NCI-H226 (cell line): ENCODE data around the gene PLS1.

Source experiments
- DNase-seq: peaks from one replicate; pipeline ENCODE4 v3.0.0-alpha.2; 2015

Gene PLS1

DNA sequence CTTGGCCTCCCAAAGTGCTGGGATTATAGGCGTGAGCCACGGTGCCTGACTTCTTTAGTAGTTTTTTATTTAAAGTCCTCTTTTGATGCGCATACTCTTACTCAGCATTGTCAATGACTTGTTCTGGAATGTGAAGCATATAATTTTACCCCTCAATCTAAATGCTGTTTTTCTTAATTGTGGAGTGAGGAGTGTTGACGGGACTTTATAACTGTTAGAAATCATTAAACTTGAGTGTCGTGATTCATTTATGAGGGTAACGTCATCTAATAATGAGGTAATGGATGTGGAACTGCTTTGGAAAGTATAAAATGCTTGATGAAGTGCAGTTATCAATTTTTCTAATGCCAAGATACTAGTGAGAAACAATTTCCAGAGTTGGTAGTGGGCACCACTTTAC, 48.3 kb downstream of the PLS1 start:
- no peak for DNase-seq

DNA sequence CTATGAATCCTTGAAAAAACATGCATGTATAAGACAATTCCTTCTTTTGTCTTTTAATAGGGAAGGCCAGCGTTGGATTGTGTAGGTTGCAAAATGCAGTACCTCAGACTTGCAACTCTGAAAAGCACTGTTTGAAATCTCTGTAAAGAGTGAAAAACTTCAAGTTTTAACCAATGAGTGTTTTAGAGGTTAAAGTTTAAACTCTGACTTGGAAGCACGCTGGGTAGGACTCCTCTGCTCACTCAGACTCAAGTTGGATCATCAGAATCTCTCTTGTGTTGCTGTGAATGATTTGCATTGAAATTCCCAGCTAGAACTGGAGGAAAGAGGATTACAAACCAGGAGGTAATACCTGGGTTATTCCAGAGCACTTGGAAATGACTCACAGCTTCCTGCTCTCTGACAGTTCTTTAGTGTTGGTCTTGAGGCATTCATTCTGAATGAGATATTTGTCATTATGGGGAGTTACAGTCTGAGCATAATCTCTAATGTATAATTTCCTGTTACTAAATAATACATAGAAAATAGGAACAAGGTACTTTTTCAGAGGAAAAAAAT, 49.1 kb downstream of the PLS1 start:
- peak; percentile 89 for DNase-seq

DNA sequence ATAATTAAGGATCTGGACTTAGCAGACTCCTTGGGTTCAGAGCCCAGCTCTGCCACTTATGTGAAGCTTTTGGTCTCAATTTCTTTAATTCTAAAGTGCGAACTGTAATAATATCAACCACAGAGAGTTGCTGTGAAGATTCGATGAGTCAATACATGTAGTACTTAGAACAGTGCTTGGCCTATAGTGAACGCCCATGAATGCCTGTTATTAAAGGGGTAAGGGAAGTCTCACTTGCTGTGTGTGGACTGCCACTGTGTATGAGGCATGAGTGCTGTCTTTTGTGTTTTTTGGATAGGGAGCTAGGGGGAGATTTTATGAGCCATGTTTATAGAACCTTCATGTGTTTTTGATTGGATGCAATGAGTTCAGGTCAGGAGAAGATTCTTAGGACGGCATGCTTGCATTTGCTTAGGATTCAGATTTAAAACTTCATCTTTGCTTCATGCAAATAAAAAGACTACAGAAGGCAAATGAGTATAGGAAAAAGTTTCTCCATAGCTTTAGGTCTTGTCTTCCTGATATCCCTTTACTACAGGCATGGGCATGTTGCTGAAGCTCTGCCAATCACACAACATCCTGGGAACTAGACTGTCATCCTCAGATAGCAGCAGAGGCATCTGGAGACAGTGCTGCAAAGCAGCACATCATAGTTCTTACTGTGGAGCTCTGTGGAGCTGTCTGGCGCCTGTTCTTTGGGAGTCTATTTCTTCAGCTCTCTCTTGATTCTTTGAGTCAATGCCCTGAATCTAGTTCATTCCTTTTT, 50.0 kb downstream of the PLS1 start:
- peak; percentile 3 for DNase-seq

DNA sequence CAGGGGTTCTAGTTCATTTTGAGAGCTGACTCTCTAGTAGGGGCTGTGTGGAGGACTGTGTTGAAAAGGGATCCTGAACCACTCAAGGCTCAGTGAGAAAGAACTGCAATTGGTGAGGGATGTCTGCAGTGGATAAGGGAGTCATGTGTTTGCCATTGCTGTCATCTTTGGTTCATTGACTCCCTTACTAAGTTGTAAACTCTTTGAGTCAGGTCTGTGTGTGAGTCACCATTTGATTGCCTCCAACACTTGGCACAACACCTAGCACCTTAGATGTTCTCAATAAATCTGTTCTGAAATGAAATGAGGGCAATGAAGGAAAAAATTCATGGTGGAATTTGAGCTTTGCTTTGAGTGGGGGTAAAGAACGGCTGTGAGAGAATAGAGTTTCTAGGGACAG, 51.7 kb downstream of the PLS1 start:
- peak; percentile 52 for DNase-seq

DNA sequence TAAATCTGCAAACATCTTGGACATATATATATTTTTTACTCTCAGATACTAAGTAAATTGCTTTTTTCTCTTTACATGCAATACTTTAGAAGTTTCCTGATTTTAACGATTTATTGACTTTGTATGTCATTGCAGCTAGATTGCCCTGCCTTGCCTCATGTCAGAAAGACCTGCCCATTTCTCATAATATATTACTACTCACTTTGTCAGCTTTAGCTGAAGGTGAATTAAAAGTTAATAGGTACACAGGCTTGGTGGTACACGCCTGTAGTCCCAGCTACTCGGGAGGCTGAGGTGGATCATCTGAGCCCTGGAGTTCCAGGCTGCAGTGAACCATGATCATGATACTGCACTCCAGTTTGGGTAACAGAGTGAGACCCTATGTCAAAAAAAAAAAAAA, 52.8 kb downstream of the PLS1 start:
- DNase-seq = no peak

DNA sequence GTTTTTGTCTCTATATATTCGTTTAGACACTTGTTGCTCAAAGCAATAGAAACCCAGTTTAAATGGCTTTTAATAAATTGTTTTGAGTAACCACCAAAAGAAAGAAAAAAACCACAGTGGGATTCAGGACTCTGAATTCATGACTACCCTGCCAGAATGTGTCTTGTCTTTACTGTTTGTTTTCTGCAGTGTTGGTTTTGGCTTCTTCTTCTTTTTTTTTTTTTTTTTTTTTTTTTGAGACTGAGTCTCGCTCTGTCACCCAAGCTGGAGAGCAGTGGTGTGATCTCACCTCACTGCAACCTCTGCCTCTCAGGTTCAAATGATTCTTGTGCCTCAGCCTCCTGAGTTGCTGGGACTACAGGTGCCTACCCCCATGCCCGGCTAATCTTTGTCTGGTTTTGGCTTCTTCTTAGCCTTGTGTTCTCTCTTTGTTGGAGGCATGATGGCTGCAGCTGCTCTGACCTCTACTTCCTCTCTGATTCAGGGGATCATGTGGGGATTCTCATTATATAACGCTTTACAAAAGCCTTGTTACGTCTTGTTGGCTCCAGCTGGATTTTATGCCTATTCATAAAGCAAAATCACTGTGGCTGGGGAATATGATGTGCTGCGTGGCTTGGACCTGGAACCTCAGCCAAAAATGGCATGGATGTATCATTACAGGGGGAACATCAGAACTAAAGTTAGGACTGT, 54.0 kb downstream of the PLS1 start:
- DNase-seq = no peak

- DNase-seq = no peak
Observed at GRCh38 chr3:142651711-142652110, 55.5 kb downstream of the PLS1 start.

GRCh38 chr3:142652826-142653292, 56.7 kb downstream of the PLS1 start:
- DNase-seq = no peak

- no peak for DNase-seq
Observed at GRCh38 chr3:142656575-142656974, 60.4 kb downstream of the PLS1 start.

- no peak for DNase-seq
Observed at GRCh38 chr3:142657033-142657432, 60.8 kb downstream of the PLS1 start.

GRCh38 chr3:142660383-142660782, 64.2 kb downstream of the PLS1 start:
- DNase-seq = no peak

DNA sequence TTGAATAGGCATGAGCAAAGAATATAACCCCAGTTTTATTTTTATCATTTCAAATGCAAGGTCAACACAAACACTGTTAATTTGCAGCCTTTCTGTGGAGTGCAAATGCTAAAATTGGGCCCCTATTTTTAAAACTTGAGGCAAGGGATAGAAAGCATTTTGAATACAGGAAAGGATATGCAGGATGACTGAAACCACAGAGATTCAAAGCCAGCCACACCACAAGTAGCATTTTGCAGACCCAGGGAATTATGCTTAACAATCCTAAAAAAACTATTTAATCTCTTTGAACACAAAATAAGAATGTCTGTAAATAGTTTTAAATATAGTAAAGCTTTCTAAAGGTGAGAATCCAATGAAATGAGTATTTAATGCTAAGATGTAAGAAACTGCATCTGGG, 64.7 kb downstream of the PLS1 start:
- DNase-seq = no peak

GRCh38 chr3:142663865-142664264, 67.7 kb downstream of the PLS1 start:
- no peak for DNase-seq

- no peak for DNase-seq
Observed at GRCh38 chr3:142664311-142664710, 68.1 kb downstream of the PLS1 start.

DNA sequence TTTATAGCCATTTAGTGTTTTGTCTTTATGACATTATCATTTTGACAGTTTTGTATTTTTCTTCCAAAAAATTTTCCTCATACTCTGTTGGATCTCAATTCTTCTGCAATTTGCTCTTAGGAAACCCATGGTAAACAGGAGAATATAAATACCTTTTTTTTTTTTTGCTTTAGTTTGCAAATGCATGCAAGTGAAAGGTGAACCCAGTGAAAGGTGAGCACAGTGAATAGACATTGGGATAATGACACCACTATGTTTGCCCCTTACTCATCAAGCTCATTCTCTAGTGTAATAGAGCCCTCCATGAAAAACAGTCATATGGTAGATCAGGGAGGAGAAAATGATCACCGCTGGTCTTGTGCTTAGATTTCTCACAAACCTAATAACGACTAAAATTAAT, 68.6 kb downstream of the PLS1 start:
- no peak for DNase-seq

DNA sequence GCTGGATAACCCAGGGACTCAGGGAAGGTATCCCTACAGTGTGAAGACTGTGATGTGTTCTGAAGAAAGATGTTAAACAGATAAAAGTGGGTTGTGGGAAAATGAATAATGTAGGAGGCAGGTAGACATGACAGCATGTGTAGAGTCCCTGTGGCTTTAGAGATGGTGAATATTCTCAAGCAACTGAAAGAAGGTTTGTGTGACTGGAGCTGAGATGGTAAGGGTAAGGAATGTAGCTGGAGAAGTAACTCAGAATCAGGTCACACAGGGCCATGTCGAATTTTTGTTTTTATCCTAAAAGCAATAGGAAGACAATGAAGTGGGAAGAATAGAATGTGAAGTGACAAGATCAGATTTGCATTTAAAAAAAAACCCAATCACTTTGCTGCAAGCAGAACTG, 73.9 kb downstream of the PLS1 start:
- no peak for DNase-seq

- no peak for DNase-seq
Observed at GRCh38 chr3:142676151-142676550, 80.0 kb downstream of the PLS1 start.

DNA sequence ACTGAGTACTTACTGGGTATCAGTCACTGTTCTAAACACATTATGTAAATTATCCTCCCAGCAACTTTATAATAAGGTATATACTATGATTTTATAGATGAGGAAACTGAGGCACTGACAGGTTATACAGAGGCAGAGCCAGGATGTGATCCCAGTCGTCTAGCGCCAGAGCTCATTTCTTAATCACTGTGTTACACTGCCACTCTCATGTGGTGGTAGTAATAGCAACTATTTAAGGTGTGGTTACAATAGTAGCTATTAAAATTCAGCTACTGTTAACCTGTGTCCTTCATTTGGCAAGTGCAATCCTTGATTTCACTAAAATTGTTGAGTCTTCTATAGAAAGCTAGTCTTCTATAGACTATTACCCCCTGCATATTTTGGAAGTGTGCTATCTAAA, 84.5 kb downstream of the PLS1 start:
- DNase-seq = peak; percentile 4

DNA sequence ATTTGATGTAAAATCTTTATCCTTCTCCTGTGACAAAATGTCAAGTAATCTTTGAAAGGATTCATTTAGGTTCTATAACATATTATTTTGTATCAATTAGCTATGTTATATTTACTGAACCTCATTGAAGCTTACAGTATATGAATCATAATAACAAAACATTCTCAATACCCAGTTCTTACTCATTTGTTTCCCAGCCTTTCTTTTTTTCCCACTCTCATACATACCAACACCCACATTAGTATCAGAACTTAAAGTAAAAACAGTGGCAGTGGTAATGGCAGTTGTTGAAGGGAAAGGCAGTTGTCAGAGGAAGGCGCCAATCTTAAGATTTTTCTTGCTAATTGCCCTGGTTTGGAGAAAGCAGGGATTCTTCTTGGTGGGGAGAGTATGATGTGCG, 94.4 kb downstream of the PLS1 start:
- no peak for DNase-seq

- no peak for DNase-seq
Observed at GRCh38 chr3:142691527-142691926, 95.3 kb downstream of the PLS1 start.

- DNase-seq = no peak
Observed at GRCh38 chr3:142693136-142693853, 97.1 kb downstream of the PLS1 start.

GRCh38 chr3:142694225-142694624, 98.0 kb downstream of the PLS1 start:
- DNase-seq = no peak

DNA sequence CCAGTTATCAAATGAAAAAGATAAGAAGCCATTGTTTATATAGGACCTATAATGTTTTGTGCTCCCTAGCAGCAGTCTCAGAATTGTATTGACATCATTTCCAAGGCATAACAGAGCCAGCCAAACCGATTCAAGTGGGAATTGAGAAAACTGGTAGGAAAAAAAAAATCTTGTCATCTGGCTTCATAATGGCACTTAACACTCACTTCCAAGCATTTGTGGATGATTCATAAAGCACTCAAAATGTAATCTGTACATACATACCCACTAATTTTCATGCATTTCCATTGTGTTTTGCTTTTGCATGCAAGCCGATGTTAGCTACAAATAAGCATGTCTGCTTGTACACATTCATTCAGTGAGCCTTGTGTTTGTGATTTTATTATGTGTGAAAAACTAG, 109.0 kb downstream of the PLS1 start:
- DNase-seq = no peak
